Small intestine (tissue), 7 donors: ENCODE measurements around the gene DNAAF1. TPM values are rescaled to one million over a fixed set of nuclear protein-coding genes. Genes with fewer than 3 reads are reported as not detected.

Source experiments
- DNase-seq, 2 donors: peaks; one replicate each; pipeline versions ENCODE4 v3.0.0 to v3.0.0-alpha.2; 2013
- FAIRE-seq: peaks from 2 replicates; lab custom pipeline; 2012; peaks lifted over from hg19 to GRCh38; lab: Jason Lieb, UNC
- H3K27ac ChIP-seq, 3 donors: one replicate each; pipeline ENCODE4 v1.5.1; 2013; ENCODE audit warnings: low read length in 2 of 3, mild to moderate bottlenecking in 2 of 3, control low read depth in 1 of 3, inconsistent platforms in 1 of 3, low read depth in 1 of 3, moderate library complexity in 1 of 3
- H3K27me3 ChIP-seq, 3 donors: one replicate each; pipeline ENCODE4 v1.6.1; 2013; ENCODE audit warnings: low read length in 3 of 3, inconsistent platforms in 1 of 3; ENCODE audit not compliant: control insufficient read depth in 3 of 3, insufficient read depth in 3 of 3
- H3K36me3 ChIP-seq, 3 donors: one replicate each; pipeline ENCODE4 v1.6.1; 2013; ENCODE audit warnings: low read length in 3 of 3, inconsistent platforms in 1 of 3, low read depth in 1 of 3, mild to moderate bottlenecking in 1 of 3, moderate library complexity in 1 of 3; ENCODE audit not compliant: control insufficient read depth in 3 of 3, insufficient read depth in 2 of 3
- H3K4me1 ChIP-seq, 3 donors: one replicate each; pipeline ENCODE4 v1.6.1; 2013; ENCODE audit warnings: low read length in 2 of 3, inconsistent platforms in 1 of 3, low read depth in 1 of 3, mild to moderate bottlenecking in 1 of 3, moderate library complexity in 1 of 3; ENCODE audit not compliant: control insufficient read depth in 3 of 3, insufficient read depth in 2 of 3
- H3K4me3 ChIP-seq, 3 donors: one replicate each; pipeline ENCODE4 v1.5.1; 2013; ENCODE audit warnings: low read length in 3 of 3, control low read depth in 1 of 3, inconsistent platforms in 1 of 3, low read depth in 1 of 3, mild to moderate bottlenecking in 1 of 3, moderate library complexity in 1 of 3
- H3K9me3 ChIP-seq, 2 donors: one replicate each; pipeline ENCODE4 v1.6.1; 2013; ENCODE audit warnings: low read depth in 1 of 2, low read length in 1 of 2; ENCODE audit not compliant: control insufficient read depth in 2 of 2, insufficient read depth in 1 of 2
- WGBS, 3 donors: extraction: QIAGEN DNeasy Blood & Tissue Kit; methylation state at CpG; one replicate each; pipeline ENCODE4 v1.1.7; 2013; 5-methylcytosine and 5-hydroxymethylcytosine counted together
- polyA plus RNA-seq, 4 donors: library from polyadenylated mRNA; stranded (reverse) in 3 of 4; unstranded in 1 of 4; fragments of 200-250 nt in 3 of 4; fragments of 120-200 nt in 1 of 4; gene quantifications; one replicate each; pipeline versions ENCODE4 v1.2.1 to v1.2.3, GENCODE V29; 2013
- donor health status: healthy with polysubstance abuse.
- donor health status: control.
- donor health status: control.
- donor health status: Bipolar disorder and iron deficiency.
- donor health status: healthy.

Gene DNAAF1
- polyA plus RNA-seq, 4 donors: 0.24 to 2.0 (median 0.72) TPM; not detected in 1

DNA sequence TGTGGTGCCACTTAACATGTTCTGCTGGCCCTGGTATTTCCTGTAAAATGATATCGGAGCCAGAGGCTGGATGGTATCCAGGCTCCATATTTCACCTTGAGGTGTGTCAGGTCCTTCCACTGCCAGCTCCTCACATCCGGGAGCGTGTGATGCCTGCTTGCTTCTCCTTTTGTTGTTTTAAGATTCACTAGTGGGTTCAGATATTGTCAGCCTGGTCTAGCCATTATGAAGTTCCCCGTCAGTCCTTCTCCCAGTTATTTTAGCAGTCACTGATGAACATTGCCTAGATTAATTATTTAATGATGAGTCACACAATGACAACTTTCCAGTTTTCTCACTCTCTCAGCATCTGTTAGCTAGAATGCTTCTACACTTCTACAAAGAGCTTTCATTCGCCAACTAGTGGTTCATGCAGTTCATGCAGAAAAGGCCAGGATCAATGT, 11.3 kb downstream of the DNAAF1 start:
- no peak for FAIRE-seq
- Histone ChIP-seq H3K4me3 (no peak overlapping the region), H3K36me3 (no peaks in the 10 kb centered on the region), H3K9me3 (peaks cover 0 to 3% of the 10 kb centered on the region in 2 donors), H3K27ac (no peak overlapping the region), H3K27me3 (peaks cover 0 to 3% (median 0%) of the 10 kb centered on the region in 3 donors), H3K4me1 (no peaks in the 10 kb centered on the region)
- no peak for DNase-seq
- WGBS, 3 donors: 62 to 67% (median 65%) methylated on average over 5 of the region's 5 CpGs

GRCh38 chr16:84159007-84159406, 13.9 kb downstream of the DNAAF1 start:
- Histone ChIP-seq H3K36me3 (no peaks in the 10 kb centered on the region), H3K4me3 (no peak overlapping the region), H3K27me3 (peaks cover 0 to 3% (median 0%) of the 10 kb centered on the region in 3 donors), H3K27ac (no peak overlapping the region), H3K4me1 (no peaks in the 10 kb centered on the region), H3K9me3 (peaks cover 0 to 3% of the 10 kb centered on the region in 2 donors)
- no peak for FAIRE-seq
- 28 to 41% (median 29%) methylated on average over 9 of the region's 9 CpGs for WGBS, 3 donors
- no peak for DNase-seq

DNA sequence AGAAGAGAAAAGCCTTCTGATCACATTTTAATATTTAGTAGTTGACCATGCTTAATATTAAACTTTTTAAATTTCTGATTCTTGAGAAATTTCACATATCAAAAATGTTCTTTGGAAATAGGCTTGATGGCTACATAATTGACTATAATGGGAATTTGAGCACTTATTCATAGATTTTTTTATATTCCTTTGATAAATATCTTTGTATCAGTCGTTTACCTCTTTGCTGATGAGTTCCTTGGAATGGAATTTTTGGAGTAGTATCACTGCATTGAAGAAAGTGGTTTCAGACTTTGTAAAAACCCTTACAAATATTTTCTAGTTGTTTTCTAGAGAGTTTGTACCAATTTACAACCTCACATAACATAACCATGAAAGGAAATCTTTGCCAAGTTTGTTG, 14.7 kb downstream of the DNAAF1 start:
- H3K9me3 ChIP-seq: peaks cover 0 to 3% of the 10 kb centered on the region in 2 donors
- no peaks in the 10 kb centered on the region for H3K4me1 ChIP-seq
- H3K27me3 ChIP-seq: peaks cover 0 to 3% (median 0%) of the 10 kb centered on the region in 3 donors
- WGBS, 3 donors: 26 to 49% (median 34%) methylated on average over 1 of the region's 1 CpG
- FAIRE-seq: no peak
- DNase-seq: no peak
- no peak overlapping the region for H3K4me3 ChIP-seq
- H3K27ac ChIP-seq: no peak overlapping the region
- H3K36me3 ChIP-seq: no peaks in the 10 kb centered on the region

DNA sequence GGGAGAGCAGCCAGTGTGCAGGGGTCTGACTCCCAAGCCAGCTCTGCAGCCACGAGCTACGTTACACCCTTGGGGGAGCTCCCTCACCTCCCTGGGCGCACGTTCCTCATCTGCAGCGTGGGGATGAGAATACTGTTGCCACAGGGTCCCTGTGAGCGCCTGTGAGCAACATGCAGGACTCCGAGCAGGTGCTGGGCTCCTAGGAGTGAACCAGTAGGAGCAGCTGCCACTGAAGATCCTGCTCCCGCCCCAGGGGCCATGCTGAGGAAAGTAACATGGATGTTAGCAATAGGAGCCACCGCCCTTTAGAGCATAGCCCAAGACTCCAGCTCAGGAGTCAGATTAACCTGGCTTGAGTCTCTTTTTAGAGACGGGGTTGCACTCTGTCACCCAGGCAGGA, 15.9 kb downstream of the DNAAF1 start:
- no peaks in the 10 kb centered on the region for H3K36me3 ChIP-seq
- no peak overlapping the region for H3K4me3 ChIP-seq
- H3K9me3 ChIP-seq: peaks cover 0 to 3% of the 10 kb centered on the region in 2 donors
- FAIRE-seq: no peak
- DNase-seq: no peak
- no peaks in the 10 kb centered on the region for H3K4me1 ChIP-seq
- no peak overlapping the region for H3K27ac ChIP-seq
- WGBS, 3 donors: 78 to 91% (median 79%) methylated on average over 10 of the region's 10 CpGs
- H3K27me3 ChIP-seq: peaks cover 0 to 3% (median 0%) of the 10 kb centered on the region in 3 donors

DNA sequence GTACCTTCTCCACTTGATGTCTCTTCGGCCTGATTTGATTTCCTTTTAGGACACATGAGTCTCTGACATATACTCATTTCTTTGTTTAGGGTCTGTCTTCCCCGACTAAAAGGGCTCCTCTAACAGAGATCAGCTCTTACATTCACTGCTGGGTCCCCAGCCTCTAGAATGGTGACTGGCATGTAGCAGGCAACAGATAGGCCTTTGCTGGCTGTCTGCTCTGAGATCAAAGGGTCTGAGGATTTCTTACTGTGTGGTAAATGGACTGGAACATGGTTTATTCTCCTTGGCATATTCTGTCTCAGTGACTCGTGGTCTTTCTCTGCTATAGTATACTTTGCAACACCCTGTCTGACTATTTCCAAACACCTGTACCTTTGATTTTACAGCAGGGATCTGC, 16.7 kb downstream of the DNAAF1 start:
- WGBS, 3 donors: 61 to 66% (median 65%) methylated on average over 3 of the region's 3 CpGs
- H3K27ac ChIP-seq: no peak overlapping the region
- no peaks in the 10 kb centered on the region for H3K4me1 ChIP-seq
- H3K27me3 ChIP-seq: no peaks in the 10 kb centered on the region
- H3K36me3 ChIP-seq: no peaks in the 10 kb centered on the region
- no peak overlapping the region for H3K4me3 ChIP-seq
- no peaks in the 10 kb centered on the region for H3K9me3 ChIP-seq
- FAIRE-seq: no peak
- no peak for DNase-seq

DNA sequence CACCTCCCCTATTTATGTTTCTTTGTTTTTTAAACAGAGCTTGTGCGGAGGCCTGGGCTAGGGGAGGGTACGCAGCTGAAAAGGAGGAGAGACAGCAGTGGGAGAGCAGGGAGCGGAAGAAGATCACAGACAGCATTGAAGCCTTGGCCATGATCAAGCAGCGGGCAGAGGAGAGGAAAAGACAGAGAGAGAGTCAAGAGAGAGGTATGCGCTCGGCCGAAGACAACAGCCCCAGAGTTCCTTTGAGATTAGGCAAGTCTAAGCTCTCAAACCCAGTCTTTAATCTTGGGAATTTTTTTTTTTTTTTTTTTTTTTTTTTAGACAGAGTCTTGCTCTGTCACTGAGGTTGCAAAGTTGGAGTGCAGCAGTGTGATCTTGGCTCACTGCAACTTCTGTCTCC, 20.6 kb downstream of the DNAAF1 start:
- FAIRE-seq: no peak
- Histone ChIP-seq H3K4me3 (no peak overlapping the region), H3K27me3 (peaks cover 0 to 2% (median 0%) of the 10 kb centered on the region in 3 donors), H3K27ac (no peak overlapping the region), H3K9me3 (no peaks in the 10 kb centered on the region), H3K36me3 (no peaks in the 10 kb centered on the region), H3K4me1 (no peaks in the 10 kb centered on the region)
- DNase-seq: no peak
- 90 to 93% (median 92%) methylated on average over 7 of the region's 7 CpGs for WGBS, 3 donors

- no peak overlapping the region for H3K4me3 ChIP-seq
- H3K4me1 ChIP-seq: no peaks in the 10 kb centered on the region
- 67 to 68% (median 68%) methylated on average over 13 of the region's 13 CpGs for WGBS, 3 donors
- FAIRE-seq (no peak), DNase-seq (no peak)
- no peaks in the 10 kb centered on the region for H3K9me3 ChIP-seq
- H3K27me3 ChIP-seq: peaks cover 0 to 2% (median 0%) of the 10 kb centered on the region in 3 donors
- H3K27ac ChIP-seq: no peak overlapping the region
- H3K36me3 ChIP-seq: no peaks in the 10 kb centered on the region
These were observed 21.9 kb downstream of the DNAAF1 start for GRCh38 chr16:84166796-84167695.

GRCh38 chr16:84169765-84170310, 24.7 kb downstream of the DNAAF1 start:
- Histone ChIP-seq H3K4me3 (no peak overlapping the region), H3K9me3 (no peaks in the 10 kb centered on the region), H3K4me1 (no peaks in the 10 kb centered on the region), H3K27me3 (peaks cover 0 to 3% (median 2%) of the 10 kb centered on the region in 3 donors), H3K36me3 (no peaks in the 10 kb centered on the region), H3K27ac (no peak overlapping the region)
- FAIRE-seq: no peak
- WGBS, 3 donors: 71 to 77% (median 74%) methylated on average over 11 of the region's 11 CpGs
- no peak for DNase-seq
